Parathyroid adenoma (tissue), 2 donors: ENCODE measurements around the gene CRYBB2.

Experiments used
- H2AFZ ChIP-seq: fragments of 300-600 bp; sonication (generic); one replicate; pipeline ENCODE4 v1.7.0; 2017; ENCODE audit warnings: antibody characterized with exemption, mild to moderate bottlenecking
- H3K27ac ChIP-seq: fragments of 300-600 bp; sonication (generic); one replicate; pipeline ENCODE4 v1.7.0; 2017
- H3K27me3 ChIP-seq: fragments of 300-600 bp; sonication (generic); one replicate; pipeline ENCODE4 v1.7.0; 2017; ENCODE audit warnings: low read length; ENCODE audit not compliant: control insufficient read depth, insufficient read depth
- H3K36me3 ChIP-seq: fragments of 300-600 bp; sonication (generic); one replicate; pipeline ENCODE4 v1.7.0; 2017; ENCODE audit warnings: low read length; ENCODE audit not compliant: control insufficient read depth, insufficient read depth
- H3K4me1 ChIP-seq: fragments of 300-600 bp; sonication (generic); one replicate; pipeline ENCODE4 v1.7.0; 2017; ENCODE audit warnings: control low read depth
- H3K4me2 ChIP-seq: fragments of 300-600 bp; sonication (generic); one replicate; pipeline ENCODE4 v1.7.0; 2017; ENCODE audit warnings: low read length
- H3K4me3 ChIP-seq: fragments of 300-600 bp; sonication (generic); one replicate; pipeline ENCODE4 v1.7.0; 2017; ENCODE audit warnings: low read depth, low read length
- H3K79me2 ChIP-seq: fragments of 300-600 bp; sonication (generic); one replicate; pipeline ENCODE4 v1.7.0; 2017; ENCODE audit warnings: control low read depth
- H3K9ac ChIP-seq: fragments of 300-600 bp; sonication (generic); one replicate; pipeline ENCODE4 v1.7.0; 2017; ENCODE audit warnings: mild to moderate bottlenecking
- H3K9me3 ChIP-seq: fragments of 300-600 bp; sonication (generic); one replicate; pipeline ENCODE4 v1.7.0; 2017; ENCODE audit warnings: low read length; ENCODE audit not compliant: control insufficient read depth
- CTCF ChIP-seq: fragments of 300-600 bp; sonication (generic); IDR thresholded peaks from one replicate; pipeline ENCODE4 v1.7.0; 2017; ENCODE audit warnings: antibody characterized with exemption, mild to moderate bottlenecking
- donor health status: primary hyperparathyroidism.

Gene CRYBB2

GRCh38 chr22:25192406-25192805 is 27.0 kb upstream of the CRYBB2 start:
- H3K27ac ChIP-seq: no peak overlapping the region
- no peaks in the 10 kb centered on the region for H3K9me3 ChIP-seq
- H3K9ac ChIP-seq: no peak overlapping the region
- H3K27me3 ChIP-seq: no peaks in the 10 kb centered on the region
- no peak overlapping the region for H2AFZ ChIP-seq
- no peak for TF ChIP-seq CTCF
- H3K4me3 ChIP-seq: no peak overlapping the region
- no peak overlapping the region for H3K4me2 ChIP-seq
- H3K36me3 ChIP-seq: no peaks in the 10 kb centered on the region
- H3K4me1 ChIP-seq: no peaks in the 10 kb centered on the region
- no peaks in the 10 kb centered on the region for H3K79me2 ChIP-seq

GRCh38 chr22:25193130-25193529 is 26.3 kb upstream of the CRYBB2 start:
- Histone ChIP-seq H3K4me3 (no peak overlapping the region), H2AFZ (no peak overlapping the region), H3K27ac (no peak overlapping the region), H3K27me3 (no peaks in the 10 kb centered on the region), H3K79me2 (no peaks in the 10 kb centered on the region), H3K9ac (no peak overlapping the region), H3K4me2 (no peak overlapping the region), H3K36me3 (no peaks in the 10 kb centered on the region), H3K9me3 (no peaks in the 10 kb centered on the region), H3K4me1 (no peaks in the 10 kb centered on the region)
- TF ChIP-seq CTCF: no peak

GRCh38 chr22:25193548-25193947 is 25.9 kb upstream of the CRYBB2 start:
- Histone ChIP-seq H3K36me3 (no peaks in the 10 kb centered on the region), H2AFZ (no peak overlapping the region)

GRCh38 chr22:25196326-25196725 is 23.1 kb upstream of the CRYBB2 start:
- Histone ChIP-seq H3K27me3 (no peaks in the 10 kb centered on the region), H3K36me3 (no peaks in the 10 kb centered on the region), H3K79me2 (no peaks in the 10 kb centered on the region), H3K4me2 (no peak overlapping the region), H3K27ac (no peak overlapping the region), H3K4me3 (no peak overlapping the region), H3K9ac (no peak overlapping the region), H3K9me3 (no peaks in the 10 kb centered on the region), H2AFZ (no peak overlapping the region), H3K4me1 (no peaks in the 10 kb centered on the region)
- no peak for TF ChIP-seq CTCF

More at GRCh38 chr22:25193548-25193947, 25.9 kb upstream of the CRYBB2 start:
- no peaks in the 10 kb centered on the region for H3K4me1 ChIP-seq
- H3K79me2 ChIP-seq: no peaks in the 10 kb centered on the region
- H3K9me3 ChIP-seq: no peaks in the 10 kb centered on the region
- no peaks in the 10 kb centered on the region for H3K27me3 ChIP-seq
- TF ChIP-seq CTCF: no peak
- H3K4me3 ChIP-seq: no peak overlapping the region
- H3K4me2 ChIP-seq: no peak overlapping the region
- no peak overlapping the region for H3K9ac ChIP-seq
- H3K27ac ChIP-seq: no peak overlapping the region

GRCh38 chr22:25197340-25197739 is 22.1 kb upstream of the CRYBB2 start:
- Histone ChIP-seq H3K27ac (no peak overlapping the region), H3K4me2 (no peak overlapping the region), H3K36me3 (no peaks in the 10 kb centered on the region), H3K9ac (no peak overlapping the region), H3K27me3 (no peaks in the 10 kb centered on the region), H3K79me2 (no peaks in the 10 kb centered on the region), H3K9me3 (no peaks in the 10 kb centered on the region), H3K4me3 (no peak overlapping the region), H3K4me1 (no peaks in the 10 kb centered on the region), H2AFZ (no peak overlapping the region)
- TF ChIP-seq CTCF: no peak
